Duodenal mucosa (tissue), 2 donors: ENCODE measurements around the gene AAR2.

Experiments used
- H3K27ac ChIP-seq: one replicate; pipeline ENCODE4 v1.7.0; 2013; ENCODE audit warnings: low read depth, low read length
- H3K27me3 ChIP-seq, 2 donors: one replicate each; pipeline ENCODE4 v1.7.0; 2013; ENCODE audit warnings: low read length in 2 of 2, control low read depth in 1 of 2; ENCODE audit not compliant: insufficient read depth in 2 of 2, control insufficient read depth in 1 of 2
- H3K36me3 ChIP-seq, 2 donors: one replicate each; pipeline ENCODE4 v1.7.0; 2013; ENCODE audit warnings: low read length in 2 of 2, control low read depth in 1 of 2; ENCODE audit not compliant: insufficient read depth in 2 of 2, control insufficient read depth in 1 of 2
- H3K4me1 ChIP-seq, 2 donors: one replicate each; pipeline ENCODE4 v1.7.0; 2013; ENCODE audit warnings: low read length in 2 of 2, control low read depth in 1 of 2; ENCODE audit not compliant: insufficient read depth in 2 of 2, control insufficient read depth in 1 of 2
- H3K4me3 ChIP-seq, 2 donors: one replicate each; pipeline ENCODE4 v1.7.0; 2013; ENCODE audit warnings: low read length in 2 of 2, low read depth in 1 of 2
- H3K9ac ChIP-seq, 2 donors: one replicate each; pipeline ENCODE4 v1.7.0; 2013; ENCODE audit warnings: low read length in 2 of 2, low read depth in 1 of 2
- H3K9me3 ChIP-seq, 2 donors: one replicate each; pipeline ENCODE4 v1.7.0; 2013; ENCODE audit warnings: low read length in 2 of 2, control low read depth in 1 of 2; ENCODE audit not compliant: control insufficient read depth in 1 of 2

Gene AAR2

DNA sequence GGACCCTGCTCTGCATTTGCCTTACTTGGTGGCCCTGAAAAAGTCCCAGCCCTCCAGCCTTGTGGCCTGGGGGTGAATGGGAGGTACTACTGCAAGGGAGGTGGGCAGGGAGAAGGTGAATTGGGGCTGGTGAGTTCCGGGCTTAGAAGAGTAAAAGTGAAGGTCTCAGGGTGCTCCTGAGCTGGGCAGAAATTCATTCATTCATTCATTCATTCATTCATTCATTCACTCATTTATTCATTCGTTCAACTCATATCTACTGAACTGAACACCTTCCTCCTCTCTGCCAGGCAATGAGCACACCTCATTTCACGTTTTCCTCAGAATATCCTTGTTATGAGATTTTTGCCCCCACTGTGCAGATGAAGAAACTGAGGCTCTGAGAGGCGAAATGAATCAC, 63.2 kb downstream of the AAR2 start:
- Histone ChIP-seq H3K9me3 (no peaks in the 10 kb centered on the region), H3K27ac (no peak overlapping the region), H3K36me3 (no peaks in the 10 kb centered on the region), H3K4me1 (no peaks in the 10 kb centered on the region), H3K27me3 (peaks cover 27 to 31% of the 10 kb centered on the region in 2 donors), H3K9ac (no peak overlapping the region), H3K4me3 (no peak overlapping the region)

- Histone ChIP-seq H3K27me3 (peaks cover 43 to 47% of the 10 kb centered on the region in 2 donors), H3K9ac (no peak overlapping the region), H3K4me1 (no peaks in the 10 kb centered on the region), H3K9me3 (no peaks in the 10 kb centered on the region), H3K36me3 (no peaks in the 10 kb centered on the region), H3K4me3 (no peak overlapping the region), H3K27ac (no peak overlapping the region)
Observed at GRCh38 chr20:36301359-36302119, 65.3 kb downstream of the AAR2 start.

DNA sequence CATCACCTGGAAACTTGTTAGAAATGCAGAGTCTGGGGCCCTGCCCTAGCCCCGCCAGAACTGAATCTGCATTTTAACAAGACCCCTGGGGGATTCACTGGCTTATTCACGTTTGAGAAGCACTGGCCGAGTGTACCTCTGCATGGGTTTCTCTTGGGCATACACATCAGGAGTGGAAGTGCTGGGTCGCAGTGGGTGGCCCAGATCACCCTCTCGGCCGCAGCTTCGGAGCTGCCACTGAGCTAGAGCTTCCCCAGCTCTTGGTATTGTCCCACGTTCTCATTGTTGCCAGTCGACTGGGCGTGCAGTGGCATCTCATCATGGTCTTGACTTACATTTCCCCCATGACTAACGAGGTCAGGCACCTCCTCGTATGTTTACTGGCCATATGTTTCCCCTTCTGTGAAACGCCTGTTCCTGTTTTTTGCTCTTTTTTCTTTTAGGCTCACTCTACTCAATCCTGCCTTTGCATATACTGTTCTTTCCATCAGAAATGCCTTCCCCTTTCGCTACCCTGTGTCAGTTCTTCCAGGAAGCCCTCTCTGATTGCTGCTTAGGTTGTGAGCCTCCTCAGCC, 66.8 kb downstream of the AAR2 start:
- Histone ChIP-seq H3K27me3 (peaks cover 58 to 59% of the 10 kb centered on the region in 2 donors), H3K9me3 (no peaks in the 10 kb centered on the region), H3K36me3 (no peaks in the 10 kb centered on the region), H3K4me3 (no peak overlapping the region), H3K4me1 (no peaks in the 10 kb centered on the region), H3K27ac (no peak overlapping the region), H3K9ac (no peak overlapping the region)

DNA sequence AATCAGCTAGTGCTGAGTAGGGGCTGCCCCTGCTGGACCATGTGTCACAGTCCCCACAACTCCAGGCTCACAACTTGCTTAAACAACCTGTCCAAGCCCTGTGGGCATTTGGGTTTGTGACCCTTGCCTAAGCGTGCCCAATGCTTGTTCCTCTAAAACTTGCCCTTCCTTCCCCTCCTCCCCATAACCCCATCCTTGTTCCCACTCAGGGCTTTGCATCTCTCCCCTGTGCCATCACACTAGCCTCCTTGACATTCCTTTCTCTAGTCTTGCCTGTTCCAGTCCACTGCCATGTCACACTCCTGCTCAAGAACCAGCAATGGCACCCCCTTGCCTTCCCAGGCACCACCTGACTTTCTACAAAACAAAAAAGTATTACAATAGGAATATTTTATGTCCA, 67.6 kb downstream of the AAR2 start:
- Histone ChIP-seq H3K9me3 (no peaks in the 10 kb centered on the region), H3K9ac (no peak overlapping the region), H3K4me1 (no peaks in the 10 kb centered on the region), H3K27ac (no peak overlapping the region), H3K27me3 (peaks cover 61 to 64% of the 10 kb centered on the region in 2 donors), H3K4me3 (no peak overlapping the region), H3K36me3 (no peaks in the 10 kb centered on the region)

- H3K9me3 ChIP-seq, result no peaks in the 10 kb centered on the region
- H3K27me3 ChIP-seq, result peaks cover 71 to 72% of the 10 kb centered on the region in 2 donors
- H3K27ac ChIP-seq, result no peak overlapping the region
Observed at GRCh38 chr20:36304786-36305495, 68.7 kb downstream of the AAR2 start.

DNA sequence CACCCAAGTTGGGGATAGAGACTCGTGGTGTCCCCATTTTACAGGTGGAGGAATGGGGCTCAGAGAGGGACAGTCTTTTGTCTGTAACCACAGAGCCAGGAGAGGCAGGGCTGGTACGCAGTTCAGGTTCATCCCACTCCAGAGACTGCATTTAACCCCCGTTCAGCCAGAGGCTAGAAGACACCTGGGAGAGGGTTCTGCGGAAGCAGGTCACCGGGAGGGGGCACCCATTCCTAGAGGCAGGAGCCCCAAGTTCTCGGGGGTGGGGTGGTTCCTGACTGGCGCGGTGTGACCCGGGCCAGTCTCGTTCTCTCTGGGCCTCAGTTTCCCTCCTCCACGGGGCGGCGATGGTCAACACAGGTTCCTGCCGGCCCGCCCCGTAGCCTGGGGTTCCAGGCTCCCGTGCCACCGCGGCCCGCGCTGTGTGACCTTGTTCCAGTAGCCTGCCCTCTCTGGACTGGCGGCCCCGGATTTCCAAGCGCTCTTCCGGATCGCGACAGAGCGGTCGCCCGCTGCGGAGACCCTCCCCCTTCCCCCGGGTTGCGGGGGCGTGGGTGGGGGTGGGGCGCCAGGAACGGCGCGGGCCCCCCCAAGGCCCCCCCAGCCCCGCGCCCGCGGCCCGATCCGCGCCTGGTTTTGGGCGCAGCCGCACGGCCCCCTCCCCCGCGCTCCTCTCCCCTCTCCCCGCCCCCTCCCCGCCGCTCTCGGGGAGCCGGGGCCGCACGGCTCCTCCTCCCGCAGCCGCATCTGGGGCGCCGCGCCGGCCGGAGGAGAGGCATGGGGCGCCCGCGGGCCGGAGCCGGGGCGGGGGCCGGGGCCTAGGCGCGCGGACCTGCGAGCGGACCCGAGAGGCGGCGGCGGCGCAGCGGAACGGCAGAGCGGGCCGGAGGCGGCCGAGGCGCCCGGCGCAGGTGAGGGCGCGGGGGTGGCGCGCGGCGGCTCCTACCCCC, 69.6 kb downstream of the AAR2 start, which contains the start of gene DLGAP4:
DLGAP4 (plus strand) TSS at position 738 of the 950 bp plus-strand sequence. CDS start 125,379 bp downstream, outside the sequence.
- no peaks in the 10 kb centered on the region for H3K36me3 ChIP-seq
- H3K9ac ChIP-seq, result no peak within 1 kb of the TSS
- H3K4me3 ChIP-seq, result no peak within 1 kb of the TSS
- no peaks in the 10 kb centered on the region for H3K4me1 ChIP-seq
- no peaks in the 10 kb centered on the region for H3K9me3 ChIP-seq
- peaks cover 68 to 72% of the 10 kb centered on the region in 2 donors for H3K27me3 ChIP-seq
- no peak within 1 kb of the TSS for H3K27ac ChIP-seq

More at GRCh38 chr20:36304786-36305495, 68.7 kb downstream of the AAR2 start:
- no peaks in the 10 kb centered on the region for H3K4me1 ChIP-seq
- no peaks in the 10 kb centered on the region for H3K36me3 ChIP-seq
- no peak overlapping the region for H3K9ac ChIP-seq
- H3K4me3 ChIP-seq, result no peak overlapping the region
